Left lung (tissue), 10 donors: ENCODE measurements around the gene SULT6B1. TPM values are rescaled to one million over a fixed set of nuclear protein-coding genes. Genes with fewer than 3 reads are reported as not detected.

Experiments used
- ATAC-seq: fragments of 200-7000 bp; cut with Tn5 transposase; one replicate; pipeline ENCODE4 v1.9.1; 2020; ENCODE audit warnings: moderate library complexity
- DNase-seq, 4 donors: peaks; one replicate each; pipeline ENCODE4 v3.0.0-alpha.2; 2013 to 2020
- H3K27ac ChIP-seq, 2 donors: fragments of 200-600 bp; sonication (generic) in 1 of 2; one replicate each; pipeline versions ENCODE4 v1.5.0 to v1.8.0; 2020 to 2021
- H3K27me3 ChIP-seq, 2 donors: fragments of 200-600 bp; sonication (generic) in 1 of 2; one replicate each; pipeline versions ENCODE4 v1.5.0 to v1.8.0; 2020 to 2021
- H3K36me3 ChIP-seq, 2 donors: fragments of 200-600 bp; sonication (generic) in 1 of 2; one replicate each; pipeline versions ENCODE4 v1.5.0 to v1.8.0; 2020 to 2021
- H3K4me1 ChIP-seq, 2 donors: fragments of 200-600 bp; one replicate each; pipeline ENCODE4 v1.8.0; 2021
- H3K4me3 ChIP-seq, 2 donors: fragments of 200-600 bp; sonication (generic) in 1 of 2; one replicate each; pipeline versions ENCODE4 v1.5.0 to v1.8.0; 2020 to 2021; ENCODE audit warnings: mild to moderate bottlenecking in 1 of 2
- H3K9me3 ChIP-seq, 2 donors: fragments of 200-600 bp; sonication (generic) in 1 of 2; one replicate each; pipeline versions ENCODE4 v1.5.0 to v1.8.0; 2020 to 2021
- CTCF ChIP-seq, 2 donors: fragments of 200-600 bp; sonication (generic) in 1 of 2; IDR thresholded peaks; one replicate each; pipeline versions ENCODE4 v1.5.0 to v1.8.0; 2021; ENCODE audit warnings: antibody characterized with exemption in 2 of 2
- intact Hi-C, 2 donors: fragments of 100-400 bp; cut with DNase I; formaldehyde crosslinking; loops; one replicate each; pipeline versions ENCODE4 v1.11.2 to v1.14.2; 2022
- polyA plus RNA-seq, 6 donors: library from polyadenylated mRNA; unstranded; fragments of 120-200 nt; gene quantifications; one replicate each; pipeline ENCODE4 v1.2.1, GENCODE V29; 2013; ENCODE audit not compliant: insufficient read length in 6 of 6
- total RNA-seq, 2 donors: library from RNA; stranded (reverse); fragmentation: NEBNext Ultra II Directional; extraction: Animal tissue kit (Norgen Biotek cat#: 25700); gene quantifications; one replicate each; pipeline ENCODE4 v1.2.1, GENCODE V29; 2021
- donor health status: DM: no; HTN: yes; CAD: no.
- donor health status: DM: no; HTN: no; CAD: no.

SULT6B1 gene
- total and polyA plus RNA-seq, 8 donors = 1.5 TPM; not detected in 7

DNA sequence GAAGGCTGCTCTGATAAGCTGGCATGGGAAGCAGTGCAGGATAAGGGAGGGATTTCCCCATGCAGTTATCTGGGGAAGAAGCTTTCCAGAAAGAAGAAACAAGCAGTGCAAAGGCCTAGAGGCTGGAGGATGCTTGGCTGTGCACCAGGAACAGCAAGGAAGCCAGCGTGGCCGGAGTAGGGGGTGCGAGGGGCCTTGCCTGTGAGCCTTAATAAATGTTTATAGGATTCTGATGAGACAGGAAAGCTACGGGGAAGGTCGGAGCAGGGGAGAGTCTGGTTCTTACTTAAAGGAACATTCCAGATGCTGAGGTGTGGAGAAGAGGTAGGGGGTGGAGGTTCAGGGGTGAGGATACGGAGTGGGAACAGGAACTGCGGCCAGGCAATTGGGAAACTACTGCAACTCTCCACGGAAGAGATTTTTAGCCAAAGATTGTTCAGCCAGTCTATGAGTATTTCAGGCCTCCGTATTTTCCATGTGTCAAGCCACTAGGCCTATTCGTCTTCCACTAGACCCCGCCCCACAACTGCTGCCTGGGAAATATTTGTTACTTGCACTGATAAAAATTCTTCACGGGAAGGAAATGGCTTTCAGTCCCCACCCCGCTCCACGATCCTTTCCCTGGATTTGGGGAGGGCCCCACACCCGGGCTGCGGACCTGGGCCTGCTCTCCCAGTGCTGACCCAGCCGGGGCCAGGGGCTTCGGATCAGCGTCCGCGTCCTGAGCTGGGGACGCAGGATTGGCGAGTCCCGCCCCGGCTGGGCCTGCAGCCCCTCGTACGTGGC is 32.2 kb downstream of the SULT6B1 start:
- TF ChIP-seq CTCF (IDR thresholded peaks at IDR 0.05) = no peak
- peak overlapping the region; percentile 87 to 90 for H3K27ac ChIP-seq
- ATAC-seq = peak; percentile 61
- H3K27me3 ChIP-seq = no peaks in the 10 kb centered on the region
- no peaks in the 10 kb centered on the region for H3K9me3 ChIP-seq
- peak overlapping the region; percentile 63 to 82 for H3K4me3 ChIP-seq
- H3K4me1 ChIP-seq = peaks cover 10 to 34% of the 10 kb centered on the region in 2 donors
- DNase-seq = peak in 3 of 4 donors; percentile 47 to 60 (median 54)
- H3K36me3 ChIP-seq = peaks cover 0 to 3% of the 10 kb centered on the region in 2 donors
- intact Hi-C loops = no loop called here

GRCh38 chr2:37154785-37155184 is 33.7 kb downstream of the SULT6B1 start:
- intact Hi-C loops = no loop called here
- DNase-seq (no peak), ATAC-seq (no peak)
- Histone ChIP-seq H3K4me1 (peaks cover 10 to 48% of the 10 kb centered on the region in 2 donors), H3K27me3 (no peaks in the 10 kb centered on the region), H3K36me3 (peaks cover 0 to 3% of the 10 kb centered on the region in 2 donors), H3K27ac (peak overlapping the region in 1 of 2 donors; percentile 87), H3K9me3 (no peaks in the 10 kb centered on the region), H3K4me3 (peak overlapping the region in 1 of 2 donors; percentile 63)
- TF ChIP-seq CTCF (IDR thresholded peaks at IDR 0.05) = no peak

DNA sequence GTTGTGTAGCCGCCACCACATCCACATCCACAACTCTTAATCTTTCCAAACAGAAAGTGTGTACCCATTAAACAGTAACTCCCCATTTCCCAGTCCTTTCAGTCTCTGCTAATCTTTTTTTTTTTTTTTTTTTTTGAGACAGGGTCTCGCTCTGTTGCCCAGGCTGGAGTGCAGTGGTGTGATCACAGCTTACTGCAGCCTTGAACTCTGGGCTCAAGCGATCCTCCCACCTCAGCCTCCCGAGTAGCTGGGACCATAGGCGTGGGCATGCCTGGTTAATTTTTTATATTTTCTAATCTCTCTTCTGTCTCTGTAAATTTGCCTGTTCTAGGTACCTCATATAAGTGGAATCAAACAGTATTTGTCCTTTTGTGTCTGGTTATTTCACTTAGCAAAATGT is 35.2 kb downstream of the SULT6B1 start:
- TF ChIP-seq CTCF (IDR thresholded peaks at IDR 0.05) = no peak
- H3K4me3 ChIP-seq = no peak overlapping the region
- H3K27me3 ChIP-seq = no peaks in the 10 kb centered on the region
- H3K4me1 ChIP-seq = peaks cover 10 to 55% of the 10 kb centered on the region in 2 donors
- intact Hi-C loops = no loop called here
- no peak overlapping the region for H3K27ac ChIP-seq
- peaks cover 0 to 10% of the 10 kb centered on the region in 2 donors for H3K36me3 ChIP-seq
- H3K9me3 ChIP-seq = no peaks in the 10 kb centered on the region
- DNase-seq (no peak), ATAC-seq (no peak)

DNA sequence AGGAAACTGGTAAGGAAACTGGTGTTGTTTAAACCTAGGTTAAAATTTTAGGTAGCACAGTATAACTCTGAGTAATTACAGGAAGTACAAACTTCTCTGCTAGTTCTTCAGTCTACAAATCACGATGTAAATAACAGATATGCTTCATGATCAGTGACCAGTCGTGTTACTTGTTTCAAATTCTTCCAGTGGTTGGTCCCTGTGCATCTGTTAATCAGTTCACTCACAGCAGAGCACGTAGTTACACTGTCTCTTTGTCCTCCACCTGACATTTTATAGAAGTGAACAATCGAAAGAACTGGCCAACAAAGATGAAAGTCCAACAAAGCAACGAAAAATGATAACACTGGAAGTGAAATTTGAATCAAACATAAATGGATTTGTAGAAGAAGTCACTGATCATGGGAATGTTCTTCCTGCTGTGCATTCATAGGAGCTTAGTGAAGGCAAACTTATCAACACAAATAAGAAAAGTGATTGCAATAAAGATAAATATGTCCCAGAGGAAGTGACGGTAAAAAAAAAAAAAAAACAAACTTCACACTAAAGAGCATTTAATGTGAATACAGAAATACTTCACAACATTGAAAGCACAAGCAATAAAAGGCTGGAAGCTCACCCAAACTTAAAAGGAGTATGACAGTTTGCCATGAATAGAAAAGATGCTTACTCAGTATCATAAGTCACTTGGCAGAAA is 38.7 kb downstream of the SULT6B1 start:
- H3K36me3 ChIP-seq = peaks cover 0 to 44% of the 10 kb centered on the region in 2 donors
- no peak for TF ChIP-seq CTCF (IDR thresholded peaks at IDR 0.05)
- no peaks in the 10 kb centered on the region for H3K9me3 ChIP-seq
- H3K4me3 ChIP-seq = no peak overlapping the region
- intact Hi-C loops = no loop called here
- ATAC-seq = no peak
- no peaks in the 10 kb centered on the region for H3K27me3 ChIP-seq
- H3K27ac ChIP-seq = peak overlapping the region in 1 of 2 donors; percentile 38
- H3K4me1 ChIP-seq = peaks cover 0 to 35% of the 10 kb centered on the region in 2 donors
- no peak for DNase-seq

GRCh38 chr2:37148325-37148724 is 40.1 kb downstream of the SULT6B1 start:
- no peak for DNase-seq
- no peaks in the 10 kb centered on the region for H3K27me3 ChIP-seq
- no peak overlapping the region for H3K4me3 ChIP-seq
- TF ChIP-seq CTCF (IDR thresholded peaks at IDR 0.05) = no peak
- H3K4me1 ChIP-seq = peaks cover 0 to 27% of the 10 kb centered on the region in 2 donors
- H3K36me3 ChIP-seq = peaks cover 0 to 59% of the 10 kb centered on the region in 2 donors
- no peak overlapping the region for H3K27ac ChIP-seq
- intact Hi-C loops = no loop called here
- no peaks in the 10 kb centered on the region for H3K9me3 ChIP-seq
- ATAC-seq = no peak
